HepG2 (cell line): Measurements from ENCODE around the gene LRRN2. TPM values are rescaled to one million over a fixed set of nuclear protein-coding genes. Genes with fewer than 3 reads are reported as not detected.

Source experiments
- ATAC-seq: fragments of 200-7000 bp; cut with Tn5 transposase; 3 replicates; pipeline ENCODE4 v1.9.1; 2020; ENCODE audit warnings: mild to moderate bottlenecking, moderate library complexity
- BruUV-seq: library from RNA; stranded (reverse); fragments of 400-500 nt; replicated peaks from 2 replicates; lab custom pipeline; 2021; lab: Mats Ljungman, UMichigan
- CTCF ChIA-PET: fragments of 300-600 bp; formaldehyde crosslinking; extraction: SDS; loops from one replicate; lab custom pipeline; 2021; ENCODE audit warnings: low total read pairs, inconsistent platforms, low intra/inter-chr PET ratio; lab: Yijun Ruan, JAX
- POLR2A ChIA-PET: fragments of 350-600 bp; sonication (Branson Sonifier 250); formaldehyde crosslinking; loops from one replicate; lab custom pipeline; 2020; ENCODE audit warnings: antibody characterized with exemption, inconsistent platforms; lab: Yijun Ruan, JAX
- DNase-seq: peaks from one replicate; pipeline ENCODE4 v3.0.0-alpha.2; 2015; ENCODE audit warnings: low spot score
- FAIRE-seq: peaks from 3 replicates; lab custom pipeline; 2011; peaks lifted over from hg19 to GRCh38; lab: Jason Lieb, UNC
- H2AFZ ChIP-seq: one replicate; pipeline ENCODE4 v1.6.1; 2011; ENCODE audit warnings: low read length, inconsistent platforms
- H3K27ac ChIP-seq: fragments of 300-600 bp; 3 replicates; pipeline ENCODE4 v1.8.0; 2011; ENCODE audit warnings: mixed run types, mild to moderate bottlenecking, mixed read lengths, low read length, inconsistent platforms; ENCODE audit not compliant: insufficient read depth; ENCODE audit errors: extremely low read length
- H3K27me3 ChIP-seq, 2 experiments: fragments of 200-600 bp in 1 of 2; 2 replicates in 1 of 2; 3 replicates in 1 of 2; pipeline versions ENCODE4 v1.6.0 to v1.8.0; 2011; ENCODE audit warnings: low read length in 2 of 2, mild to moderate bottlenecking in 2 of 2, moderate library complexity in 2 of 2, inconsistent platforms in 1 of 2; ENCODE audit not compliant: insufficient read depth in 2 of 2, control insufficient read depth in 1 of 2
- H3K36me3 ChIP-seq, 2 experiments: fragments of 200-600 bp in 1 of 2; replicated peaks in 1 of 2; 2 replicates in 1 of 2; 3 replicates in 1 of 2; pipeline versions ENCODE4 v1.5.1 to v1.8.0; 2011; ENCODE audit warnings: low read length in 2 of 2, inconsistent platforms in 1 of 2; ENCODE audit not compliant: insufficient read depth in 2 of 2, control insufficient read depth in 1 of 2
- H3K4me1 ChIP-seq: 2 replicates; pipeline ENCODE4 v1.5.1; 2012; ENCODE audit warnings: low read length, inconsistent platforms; ENCODE audit not compliant: insufficient read depth
- H3K4me2 ChIP-seq: 2 replicates; pipeline ENCODE4 v1.6.0; 2011; ENCODE audit warnings: low read depth, low read length, inconsistent platforms
- H3K4me3 ChIP-seq, 3 experiments: fragments of 200-600 bp in 1 of 3; sonication (generic), shearing (Covaris generic) in 1 of 3; replicated peaks in 1 of 3; 2 replicates each; pipeline ENCODE4 v1.5.1; 2011 to 2016; ENCODE audit warnings: low read length in 3 of 3, inconsistent platforms in 2 of 3, low read depth in 2 of 3, mild to moderate bottlenecking in 2 of 3, control low read depth in 1 of 3, mixed read lengths in 1 of 3; ENCODE audit not compliant: insufficient read depth in 1 of 3
- H3K79me2 ChIP-seq: one replicate; pipeline ENCODE4 v1.6.1; 2011; ENCODE audit warnings: low read length, inconsistent platforms; ENCODE audit not compliant: insufficient read depth
- H3K9ac ChIP-seq: 2 replicates; pipeline ENCODE4 v1.6.0; 2011; ENCODE audit warnings: mild to moderate bottlenecking, low read depth, low read length, inconsistent platforms; ENCODE audit not compliant: insufficient read depth
- H3K9me3 ChIP-seq: 2 replicates; pipeline ENCODE4 v1.5.1; 2012; ENCODE audit warnings: mild to moderate bottlenecking, low read length
- H4K20me1 ChIP-seq: 2 replicates; pipeline ENCODE4 v1.6.0; 2011; ENCODE audit warnings: inconsistent platforms, mild to moderate bottlenecking, low read length, moderate library complexity; ENCODE audit not compliant: insufficient read depth
- HDAC2 ChIP-seq: sonication (generic); formaldehyde crosslinking; IDR thresholded peaks from 2 replicates; pipeline ENCODE4 v1.4.0; 2020; ENCODE audit warnings: missing genetic modification reagents
- HOXA5 ChIP-seq: sonication (generic); formaldehyde crosslinking; IDR thresholded peaks from 2 replicates; pipeline ENCODE4 v1.4.0; 2020; ENCODE audit warnings: missing genetic modification reagents
- MEIS1 ChIP-seq: sonication (generic); formaldehyde crosslinking; IDR thresholded peaks from 2 replicates; pipeline ENCODE4 v1.9.0; 2021; ENCODE audit warnings: mild to moderate bottlenecking, missing genetic modification reagents, moderate library complexity, borderline replicate concordance
- MLLT10 ChIP-seq: sonication (generic); formaldehyde crosslinking; IDR thresholded peaks from 2 replicates; pipeline ENCODE4 v1.4.0; 2020; ENCODE audit warnings: missing genetic modification reagents
- NFIC ChIP-seq: IDR thresholded peaks from 2 replicates; pipeline ENCODE4 v1.6.1; 2012; ENCODE audit warnings: mild to moderate bottlenecking, low read length, inconsistent platforms
- NFRKB ChIP-seq: fragments of 450-650 bp; IDR thresholded peaks from 2 replicates; pipeline ENCODE4 v1.6.1; 2017
- RBM22 ChIP-seq: fragments of 200-400 bp; formaldehyde crosslinking; optimal IDR thresholded peaks from 2 replicates; pipeline ENCODE3; 2017; ENCODE audit warnings: mild to moderate bottlenecking, low read length, moderate library complexity
- SAP130 ChIP-seq: IDR thresholded peaks from 2 replicates; pipeline ENCODE4 v1.6.1; 2016; ENCODE audit warnings: low read depth
- SOX5 ChIP-seq: IDR thresholded peaks from 2 replicates; pipeline ENCODE4 v1.6.1; 2016; ENCODE audit warnings: borderline replicate concordance
- TCF7 ChIP-seq: sonication (generic); IDR thresholded peaks from 2 replicates; pipeline ENCODE4 v1.6.1; 2016; ENCODE audit warnings: antibody characterized with exemption, low read depth
- ZKSCAN8 ChIP-seq: IDR thresholded peaks from 2 replicates; pipeline ENCODE4 v1.6.1; 2016; ENCODE audit warnings: borderline replicate concordance, missing genetic modification reagents, missing compliant biosample characterization
- ZNF605 ChIP-seq: sonication (generic); formaldehyde crosslinking; IDR thresholded peaks from 2 replicates; pipeline ENCODE4 v1.8.0; 2022; ENCODE audit warnings: mild to moderate bottlenecking, missing genetic modification reagents
- ZNF644 ChIP-seq: IDR thresholded peaks from 2 replicates; pipeline ENCODE4 v1.6.1; 2016; ENCODE audit warnings: low read depth
- WGBS: methylation state at CpG from one replicate; pipeline ENCODE4 v1.1.6; 2017; ENCODE audit warnings: low lambda C conversion rate; 5-methylcytosine and 5-hydroxymethylcytosine counted together
- in situ Hi-C: cut with HindIII; loops from 2 replicates; pipeline ENCODE4 v1.10.0; 2017; ENCODE audit warnings: low pct_unique_long_range_greater_than_20kb; ENCODE audit not compliant: extremely low pct_ligation_motif_present
- intact Hi-C: fragments of 100-400 bp; cut with micrococcal nuclease; formaldehyde crosslinking; loops from one replicate; pipeline ENCODE4 v1.10.0; 2022; ENCODE audit not compliant: unreplicated experiment
- polyA plus RNA-seq, 8 experiments: library from polyadenylated mRNA; depleted of rRNA in 3 of 8; stranded (reverse) in 7 of 8; unstranded in 1 of 8; fragments of >200 nt; fragmentation: Illumina TruSeq in 4 of 8; extraction: Trizol in 4 of 8; gene quantifications; 2 replicates each; pipeline versions ENCODE4 v1.2.1 to v1.2.3, GENCODE V29; 2011 to 2016; ENCODE audit warnings: low read depth in 4 of 8, missing spikeins in 1 of 8, mixed read lengths in 1 of 8; ENCODE audit not compliant: insufficient read depth in 1 of 8
- total RNA-seq, 5 experiments: library from RNA; depleted of rRNA; stranded (reverse); fragments of >200 nt; fragmentation: Illumina TruSeq; extraction: Trizol; gene quantifications; 2 replicates each; pipeline ENCODE4 v1.2.3, GENCODE V29; 2016; ENCODE audit warnings: low read depth in 1 of 5
- TF ChIP-seq, protein P1 (sequence below): sonication (generic); formaldehyde crosslinking; IDR thresholded peaks from 2 replicates; pipeline ENCODE4 v1.8.0; 2022; ENCODE audit warnings: mild to moderate bottlenecking, missing genetic modification reagents, moderate library complexity

The LRRN2 gene
- total and polyA plus RNA-seq, 2 of the 13 experiments (the other 11 are each of a cell fraction or from before 2014, with no cell fraction given) = not detected

DNA sequence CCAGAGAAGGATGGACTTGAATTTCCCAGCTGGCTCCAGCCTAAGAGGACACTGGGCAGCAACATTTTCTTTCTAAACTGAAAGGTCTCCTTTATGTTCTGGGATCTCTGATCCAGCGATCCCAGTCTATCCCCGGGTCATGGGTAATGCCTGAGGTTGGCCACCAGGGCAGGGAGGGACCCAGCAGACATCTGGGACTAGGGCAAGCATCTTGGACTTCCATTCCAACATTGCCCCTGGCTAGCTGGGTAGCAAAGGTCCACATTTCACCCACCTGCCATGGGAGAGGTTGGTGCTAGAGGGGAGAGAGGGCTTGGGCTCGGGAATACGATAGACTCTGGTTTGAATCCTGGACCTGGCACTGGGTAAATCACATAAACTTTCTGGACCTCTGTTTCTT lies 84.6 kb downstream of the LRRN2 start:
- Histone ChIP-seq H3K79me2 (no peaks in the 10 kb centered on the region), H3K4me2 (no peak overlapping the region), H4K20me1 (no peaks in the 10 kb centered on the region), H3K36me3 (no peaks in the 10 kb centered on the region), H3K4me3 (no peak overlapping the region), H3K9ac (no peak overlapping the region), H3K27me3 (peaks cover 0 to 9% of the 10 kb centered on the region in 2 experiments; a peak in 2 of 5 replicates), H3K9me3 (no peaks in the 10 kb centered on the region), H3K27ac (no peak overlapping the region), H3K4me1 (0 out of 2 replicates have a peak, but pooled peaks cover 5% of the 10 kb centered on the region), H2AFZ (no peak overlapping the region)
- no peak for DNase-seq
- FAIRE-seq = no peak
- WGBS = 58% methylated on average over 2 of the region's 4 CpGs
- ChIA-PET CTCF (interaction anchor here (0.6 kb wide), 1 partner anchor 163 kb away, joined by 3 read pairs; no protein-coding TSS in a partner anchor), POLR2A (no interaction called here)
- BruUV-seq = no TSS peak
- in situ Hi-C loops = no loop called here
- TF ChIP-seq NFRKB = no peak
- TF ChIP-seq MEIS1 = no peak
- TF ChIP-seq TCF7 = no peak
- no peak for TF ChIP-seq HDAC2 (CRISPR knock-in tag)
- no peak for TF ChIP-seq ZNF644 (CRISPR knock-in tag)
- no peak for TF ChIP-seq ZKSCAN8 (CRISPR knock-in tag)
- no peak for TF ChIP-seq MLLT10 (CRISPR knock-in tag)
- TF ChIP-seq HOXA5 = no peak
- TF ChIP-seq ZNF605 = no peak
- no peak for TF ChIP-seq SOX5 (CRISPR knock-in tag)
- no peak for TF ChIP-seq NFIC
- TF ChIP-seq SAP130 = no peak
- TF ChIP-seq, protein P1, sequence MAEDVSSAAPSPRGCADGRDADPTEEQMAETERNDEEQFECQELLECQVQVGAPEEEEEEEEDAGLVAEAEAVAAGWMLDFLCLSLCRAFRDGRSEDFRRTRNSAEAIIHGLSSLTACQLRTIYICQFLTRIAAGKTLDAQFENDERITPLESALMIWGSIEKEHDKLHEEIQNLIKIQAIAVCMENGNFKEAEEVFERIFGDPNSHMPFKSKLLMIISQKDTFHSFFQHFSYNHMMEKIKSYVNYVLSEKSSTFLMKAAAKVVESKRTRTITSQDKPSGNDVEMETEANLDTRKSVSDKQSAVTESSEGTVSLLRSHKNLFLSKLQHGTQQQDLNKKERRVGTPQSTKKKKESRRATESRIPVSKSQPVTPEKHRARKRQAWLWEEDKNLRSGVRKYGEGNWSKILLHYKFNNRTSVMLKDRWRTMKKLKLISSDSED (CRISPR knock-in tag) = no peak
- TF ChIP-seq RBM22 = no peak
- ATAC-seq = peak; percentile 85
- intact Hi-C loops = no loop called here
